ENCODE data around the gene SDHA. TPM values are rescaled to one million over a fixed set of nuclear protein-coding genes. Genes with fewer than 3 reads are reported as not detected.
"Not testable (repeated sequence)": the region's sequence is repeated elsewhere in the genome, so short reads cannot be mapped to it uniquely, and the experiment has no call there.

Gene SDHA
- total and polyA plus RNA-seq, 2 of the 13 experiments (the other 11 are each of a cell fraction or from before 2014, with no cell fraction given): 185 to 240 TPM

GRCh38 chr5:225334-225733, 7.2 kb downstream of the SDHA start:
- H3K27ac ChIP-seq (ENCODE audit: extremely low read length, insufficient read depth, low read length): no peak overlapping the region
- no peak overlapping the region for H3K4me2 ChIP-seq (ENCODE audit: low read depth, low read length)
- WGBS (ENCODE audit: low lambda C conversion rate): 98% methylated on average over 14 of the region's 14 CpGs
- H3K36me3 ChIP-seq (replicated peaks in 1 of 2; ENCODE audit: control insufficient read depth in 1 of 2, insufficient read depth in 2 of 2, low read length in 2 of 2): peaks cover 20 to 55% of the 10 kb centered on the region in 2 experiments; a peak in 4 of 5 replicates
- no peak for TF ChIP-seq JUND (CRISPR knock-in tag; IDR thresholded peaks at IDR 0.05)
- no peak for TF ChIP-seq NCOA2 (CRISPR knock-in tag; IDR thresholded peaks at IDR 0.05)
- TF ChIP-seq ZNF20 (CRISPR knock-in tag; IDR thresholded peaks at IDR 0.05): no peak
- no peak for TF ChIP-seq ZBTB34 (CRISPR knock-in tag; IDR thresholded peaks at IDR 0.05)
- no peak for TF ChIP-seq ZBTB7B (CRISPR knock-in tag; IDR thresholded peaks at IDR 0.05)
- TF ChIP-seq ZFP91 (CRISPR knock-in tag; IDR thresholded peaks at IDR 0.05; ENCODE audit: borderline replicate concordance): no peak
- no peak for TF ChIP-seq HMG20A (CRISPR knock-in tag; IDR thresholded peaks at IDR 0.05; ENCODE audit: borderline replicate concordance)
- TF ChIP-seq ZNF138 (CRISPR knock-in tag; IDR thresholded peaks at IDR 0.05; ENCODE audit: low read depth): no peak
- DNase-seq (ENCODE audit: low spot score) (no peak), ATAC-seq (no peak), FAIRE-seq (no peak)
- intact Hi-C loops (cut with micrococcal nuclease; ENCODE audit: unreplicated experiment) (no loop called here), in situ Hi-C loops (cut with HindIII; ENCODE audit: extremely low pct_ligation_motif_present, low pct_unique_long_range_greater_than_20kb) (no loop called here)
- H3K79me2 ChIP-seq (ENCODE audit: insufficient read depth, low read length): peaks cover 36% of the 10 kb centered on the region
- H3K9ac ChIP-seq (ENCODE audit: insufficient read depth, low read depth, low read length): no peak overlapping the region
- no peak overlapping the region for H3K4me3 ChIP-seq (replicated peaks in 1 of 3; ENCODE audit: insufficient read depth in 1 of 3, low read depth in 2 of 3, low read length in 3 of 3)
- ChIA-PET CTCF (ENCODE audit: low intra/inter-chr PET ratio, low total read pairs) (no interaction called here), POLR2A (no interaction called here)
- BruUV-seq (replicated peaks): no TSS peak
- H3K4me1 ChIP-seq (ENCODE audit: insufficient read depth, low read length): peaks cover 25% of the 10 kb centered on the region
- no peak overlapping the region for H2AFZ ChIP-seq (ENCODE audit: low read length)
- H4K20me1 ChIP-seq (ENCODE audit: insufficient read depth, low read length): peaks cover 21% of the 10 kb centered on the region
- H3K27me3 ChIP-seq (ENCODE audit: control insufficient read depth in 1 of 2, insufficient read depth in 2 of 2, low read length in 2 of 2): no peaks in the 10 kb centered on the region
- H3K9me3 ChIP-seq (ENCODE audit: low read length): no peaks in the 10 kb centered on the region

GRCh38 chr5:227375-227774, 9.3 kb downstream of the SDHA start:
- intact Hi-C loops (cut with micrococcal nuclease; ENCODE audit: unreplicated experiment); H3K27me3 ChIP-seq (ENCODE audit: control insufficient read depth in 1 of 2, insufficient read depth in 2 of 2, low read length in 2 of 2); H2AFZ ChIP-seq (ENCODE audit: low read length); in situ Hi-C loops (cut with HindIII; ENCODE audit: extremely low pct_ligation_motif_present, low pct_unique_long_range_greater_than_20kb); H3K4me3 ChIP-seq (replicated peaks in 1 of 3; ENCODE audit: insufficient read depth in 1 of 3, low read depth in 2 of 3, low read length in 3 of 3); DNase-seq (ENCODE audit: low spot score); BruUV-seq (replicated peaks); ATAC-seq; H4K20me1 ChIP-seq (ENCODE audit: insufficient read depth, low read length); H3K27ac ChIP-seq (ENCODE audit: extremely low read length, insufficient read depth, low read length); H3K9ac ChIP-seq (ENCODE audit: insufficient read depth, low read depth, low read length); H3K9me3 ChIP-seq (ENCODE audit: low read length); H3K4me2 ChIP-seq (ENCODE audit: low read depth, low read length); H3K4me1 ChIP-seq (ENCODE audit: insufficient read depth, low read length); POLR2A ChIA-PET; FAIRE-seq; CTCF ChIA-PET (ENCODE audit: low intra/inter-chr PET ratio, low total read pairs): not testable (repeated sequence)
- WGBS (ENCODE audit: low lambda C conversion rate): 95% methylated on average over 14 of the region's 17 CpGs
- Histone ChIP-seq H3K36me3 (replicated peaks in 1 of 2; ENCODE audit: control insufficient read depth in 1 of 2, insufficient read depth in 2 of 2, low read length in 2 of 2) (peaks cover 26 to 73% of the 10 kb centered on the region in 2 experiments; a peak in 4 of 5 replicates), H3K79me2 (ENCODE audit: insufficient read depth, low read length) (peaks cover 17% of the 10 kb centered on the region)
